Stimulated activated CD8-positive, alpha-beta memory T cell treated with anti-CD3 and anti-CD28 coated beads, Interleukin-12 subunit alpha, Interleukin-12 subunit beta, amount 100 ng/mL, for 4 hours (primary cell): ENCODE data around the gene CREBZF.
"Not testable (repeated sequence)": the region's sequence is repeated elsewhere in the genome, so short reads cannot be mapped to it uniquely, and the experiment has no call there.

Experiments used
- DNase-seq: peaks from one replicate; pipeline ENCODE4 v3.0.0-alpha.2; 2020; ENCODE audit warnings: low read depth

The CREBZF gene

GRCh38 chr11:85670949-85671663 lies 6.2 kb upstream of the CREBZF start:
- DNase-seq, result not testable (repeated sequence)

- no peak for DNase-seq
Measured at GRCh38 chr11:85668157-85668556, 3.2 kb upstream of the CREBZF start.

GRCh38 chr11:85666687-85667086 lies 1.8 kb upstream of the CREBZF start:
- no peak for DNase-seq

DNA sequence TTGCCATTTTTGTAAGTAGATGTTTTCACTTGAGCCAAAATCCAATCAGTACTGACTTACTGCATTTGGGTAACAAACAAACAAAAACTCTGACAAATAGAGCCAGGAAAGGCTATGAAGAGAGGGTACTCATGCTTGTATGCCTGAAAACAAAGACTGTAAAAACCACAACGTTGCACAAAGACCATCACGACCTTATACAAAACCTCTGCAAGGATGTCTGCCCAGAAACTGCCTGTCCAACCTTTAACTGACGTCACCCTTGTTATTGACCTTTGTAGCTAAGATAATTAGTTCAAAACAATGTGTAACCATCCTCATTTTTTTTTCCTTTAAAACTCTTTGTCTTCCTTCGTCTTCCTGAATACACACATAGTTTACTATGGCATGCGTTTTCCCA lies 804 bp upstream of the CREBZF start:
- no peak for DNase-seq

DNA sequence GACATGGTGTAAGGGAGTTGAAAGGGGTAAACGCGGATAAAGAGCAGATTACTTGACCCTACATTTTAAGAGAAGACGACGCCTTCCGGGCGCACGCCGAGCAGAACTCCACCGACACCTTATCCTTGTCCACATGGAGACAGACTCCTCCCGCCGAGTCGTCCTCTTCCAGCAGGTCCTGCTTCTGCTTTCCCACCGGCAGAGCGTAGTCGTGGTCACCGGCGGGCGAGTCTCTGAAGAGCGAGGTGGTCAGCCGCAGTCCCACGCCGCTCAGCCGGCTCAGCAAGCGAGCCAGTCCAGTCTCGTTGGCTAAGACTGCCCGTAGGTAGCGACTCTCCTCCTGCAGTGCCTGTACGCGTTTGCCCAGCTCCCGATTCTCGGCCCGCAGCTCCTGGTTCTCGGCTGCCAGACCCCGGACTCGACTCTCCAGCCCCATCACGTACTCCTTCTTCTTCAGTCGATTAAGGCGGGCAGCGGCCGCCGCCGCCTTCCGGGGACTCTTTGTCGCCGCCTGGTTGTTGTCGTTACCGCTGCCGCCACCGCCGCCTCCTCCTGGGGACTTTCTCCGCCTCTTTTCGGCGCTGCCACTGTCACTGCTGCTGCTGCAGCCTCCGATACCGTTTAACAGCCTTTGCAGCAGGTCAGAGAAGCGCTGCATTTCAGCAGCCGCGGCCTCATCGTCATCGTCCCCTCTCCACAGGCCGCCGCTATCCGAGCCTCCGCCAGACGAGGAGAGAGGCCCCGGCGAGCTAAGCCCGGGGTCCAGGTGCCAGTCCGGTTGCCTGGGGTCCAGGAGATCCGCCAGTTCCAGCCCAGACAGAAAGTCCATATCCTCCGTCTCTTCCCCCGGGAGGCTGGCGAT lies 945 bp downstream of the CREBZF start:
- peak; percentile 79 for DNase-seq

DNA sequence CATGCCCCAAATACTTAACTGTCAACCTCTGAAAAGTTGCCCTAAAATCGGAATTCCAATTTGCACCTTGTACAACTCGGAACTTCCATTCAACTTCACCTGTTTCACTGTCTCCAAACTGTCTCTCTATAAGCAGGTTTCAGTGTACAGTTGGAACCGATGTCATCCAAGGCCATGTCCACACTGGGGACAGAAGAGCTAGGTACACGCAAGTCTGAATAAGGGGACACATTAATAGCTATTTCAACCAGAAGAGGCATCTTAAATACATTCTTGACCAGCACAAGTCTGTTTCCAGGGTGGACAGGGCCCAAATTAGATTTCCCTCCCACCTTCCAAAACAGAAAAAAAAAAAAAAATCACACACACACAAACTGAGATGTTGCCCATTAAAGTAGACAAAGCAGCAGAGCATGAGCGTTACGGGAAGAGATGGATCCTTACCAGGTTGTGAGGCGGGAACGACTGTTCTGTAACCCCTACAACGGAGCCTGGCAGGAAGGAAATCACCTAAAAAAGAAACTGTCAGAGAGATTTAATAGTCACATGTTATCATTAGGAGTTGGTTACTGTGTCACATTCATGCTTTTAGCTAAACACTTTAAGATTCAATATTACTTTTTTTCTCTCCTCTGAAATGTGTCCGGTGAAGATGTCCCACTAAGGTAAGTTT lies 1.7 kb downstream of the CREBZF start:
- DNase-seq, result no peak

DNA sequence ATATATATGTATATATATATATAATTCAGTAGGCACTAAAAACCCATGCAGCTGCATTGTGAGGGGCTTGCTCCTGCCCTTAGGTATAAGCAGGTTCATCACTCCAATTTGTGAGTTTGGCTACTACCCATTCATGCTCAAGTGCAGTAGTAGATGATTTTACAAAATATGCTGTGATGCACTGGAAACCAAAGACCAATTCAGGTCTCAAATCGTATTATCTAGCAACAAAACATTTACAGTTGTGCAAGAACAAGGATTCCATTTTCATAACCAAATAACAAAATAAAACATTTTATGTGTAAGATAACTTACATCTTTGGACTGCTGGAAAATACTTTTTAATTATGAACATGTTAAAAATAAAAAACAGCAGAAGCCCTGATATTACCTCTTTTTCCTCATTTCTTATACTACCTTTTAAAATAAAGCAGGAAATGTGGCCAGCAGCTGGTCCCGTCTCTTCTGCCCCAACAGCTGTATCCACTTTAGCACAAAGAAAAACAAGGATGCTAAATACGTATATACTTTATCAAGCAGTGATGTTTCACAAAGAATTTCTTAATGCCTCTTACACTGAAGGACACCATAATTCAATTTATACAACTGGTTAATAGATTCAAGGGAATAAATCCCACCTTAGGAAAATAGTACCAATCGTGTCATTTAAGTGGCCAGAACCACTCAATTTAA lies 2.8 kb downstream of the CREBZF start:
- no peak for DNase-seq

GRCh38 chr11:85658180-85658579 lies 6.7 kb downstream of the CREBZF start:
- no peak for DNase-seq

DNA sequence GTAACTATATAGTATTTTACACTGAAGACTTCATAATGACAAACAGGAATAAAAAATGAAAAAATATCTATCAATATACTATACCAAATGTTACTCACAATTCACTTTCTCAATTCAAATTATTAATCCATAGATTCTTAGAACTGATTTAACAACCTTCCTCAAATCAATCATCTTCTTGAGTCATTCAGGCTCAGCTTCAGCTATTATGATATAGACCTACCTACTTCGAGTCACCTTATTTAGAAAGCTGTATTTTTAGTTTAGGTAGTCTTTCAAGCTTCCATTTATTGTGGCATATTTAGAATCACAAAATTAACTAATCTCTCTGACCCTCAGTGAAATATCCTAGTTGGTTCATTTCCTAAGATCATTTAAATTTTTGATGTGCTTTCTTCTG lies 8.2 kb downstream of the CREBZF start:
- DNase-seq, result no peak

DNA sequence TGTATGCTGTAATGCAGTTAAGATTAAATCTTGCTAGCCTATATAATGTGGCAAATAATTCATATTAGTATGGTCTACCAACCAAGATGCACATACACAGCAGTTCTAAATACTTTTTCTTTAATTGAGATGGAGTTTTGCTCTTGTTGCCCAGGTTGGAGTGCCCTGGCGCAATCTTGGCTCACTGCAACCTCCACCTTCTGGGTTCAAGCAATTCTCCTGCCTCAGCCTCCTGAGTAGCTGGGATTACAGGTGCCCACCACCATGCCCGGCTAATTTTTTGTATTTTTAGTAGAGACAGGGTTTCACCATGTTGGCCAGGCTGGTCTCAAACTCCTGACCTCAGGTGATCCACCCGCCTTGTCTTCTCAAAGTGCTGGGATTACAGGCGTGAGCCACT lies 10.6 kb downstream of the CREBZF start:
- DNase-seq, result not testable (repeated sequence)

DNA sequence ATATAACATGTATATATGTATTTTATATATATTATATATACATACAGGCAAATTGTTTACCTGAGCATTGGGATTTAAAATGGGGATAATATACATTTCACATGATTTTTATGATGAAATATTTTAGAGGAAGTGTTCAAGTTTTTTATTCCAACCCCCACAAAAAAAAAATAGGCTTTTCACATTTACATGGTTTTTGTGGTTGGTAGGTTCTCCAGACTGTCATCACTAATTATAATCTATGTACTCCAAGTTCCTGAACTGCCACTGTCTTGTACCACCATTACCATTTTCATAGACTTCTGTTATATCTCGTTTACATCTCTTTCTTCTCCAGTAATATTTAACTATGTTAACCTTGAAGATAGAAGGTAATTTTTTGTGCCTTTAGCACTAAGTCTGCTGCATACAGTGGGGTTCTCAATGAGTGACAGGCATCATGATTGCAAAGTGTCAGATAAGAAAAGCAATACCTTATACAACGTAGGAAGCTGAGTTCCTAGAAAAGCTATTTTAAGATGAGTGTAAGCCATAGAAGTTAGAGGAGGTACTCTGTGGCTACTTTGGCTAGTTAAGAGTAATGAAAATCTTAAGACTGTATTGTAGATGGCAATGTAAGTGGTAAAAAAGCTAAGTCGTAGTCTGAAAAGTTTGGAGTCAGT lies 12.0 kb downstream of the CREBZF start:
- no peak for DNase-seq

GRCh38 chr11:85651118-85651517 lies 13.8 kb downstream of the CREBZF start:
- DNase-seq, result no peak

- DNase-seq, result peak; percentile 82
Measured at GRCh38 chr11:85647604-85648299, 17.2 kb downstream of the CREBZF start, which contains the start of gene TMEM126A. TMEM126A (plus strand) TSS chr11:85647967; CDS start chr11:85650256, 2,289 bp downstream.

DNA sequence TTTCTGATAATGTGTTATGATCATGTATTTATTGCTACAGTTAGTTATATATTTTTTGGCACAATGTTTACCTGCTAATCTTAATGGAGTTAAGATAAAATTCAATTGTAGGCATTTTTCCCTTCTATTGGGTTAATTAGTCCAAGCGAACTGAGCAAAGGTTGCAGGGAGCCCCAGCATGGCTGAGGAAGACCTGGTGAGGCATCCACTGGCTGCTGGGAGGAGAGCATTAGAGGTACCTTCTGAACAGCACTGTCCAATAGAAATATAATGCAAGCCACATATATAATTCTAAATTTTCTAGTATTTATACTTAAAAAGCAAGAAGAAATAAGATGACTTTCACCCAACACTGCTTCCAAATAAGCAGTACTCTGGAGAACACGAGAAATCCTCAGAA lies 17.9 kb downstream of the CREBZF start:
- no peak for DNase-seq

DNA sequence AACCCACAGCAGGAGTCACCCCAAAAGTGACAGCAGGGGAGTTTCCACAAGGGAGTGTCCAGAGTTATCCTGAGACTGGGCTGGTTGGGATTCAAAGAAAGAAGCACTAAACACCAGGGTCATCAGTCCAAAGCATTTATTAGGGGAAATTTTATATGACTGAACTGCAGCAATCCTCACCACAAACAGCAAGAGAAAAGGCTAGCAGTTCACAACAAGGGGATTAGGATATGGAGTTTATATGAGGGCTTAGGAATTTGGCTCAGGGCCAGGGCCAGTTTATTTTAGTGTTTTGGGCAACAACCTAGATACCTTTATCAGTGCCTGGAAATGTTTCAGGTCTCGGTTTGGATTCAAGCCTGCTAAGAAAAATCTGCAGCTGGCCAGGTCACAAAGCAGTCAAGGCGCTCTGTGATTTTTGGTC lies 21.7 kb downstream of the CREBZF start:
- no peak for DNase-seq

- DNase-seq, result no peak
Measured at GRCh38 chr11:85634747-85635146, 30.2 kb downstream of the CREBZF start.

- DNase-seq, result no peak
Measured at GRCh38 chr11:85628771-85629341, 36.1 kb downstream of the CREBZF start.

- peak; percentile 94 for DNase-seq
Measured at GRCh38 chr11:85627998-85628770, 36.7 kb downstream of the CREBZF start, which contains the start of gene TMEM126B. TMEM126B (plus strand) TSS chr11:85628593; CDS start chr11:85628608, 15 bp downstream.

GRCh38 chr11:85627332-85627997 lies 37.5 kb downstream of the CREBZF start, which contains the start of gene DLG2:
DLG2 (minus strand) TSS chr11:85627344.
- no peak for DNase-seq
